SKM-1 treated with dmso at 0.1 percent for 144 hours (cell line): ENCODE results near the gene NEK2.
"Not testable (repeated sequence)": the region's sequence is repeated elsewhere in the genome, so short reads cannot be mapped to it uniquely, and the experiment has no call there.

Experiments used
- DNase-seq: peaks from one replicate; lab custom pipeline; 2025; ENCODE audit not compliant: unreplicated experiment; lab: John Stamatoyannopoulos, UW

The NEK2 gene

GRCh38 chr1:211652371-211652770 lies 23.1 kb downstream of the NEK2 start:
- DNase-seq, result no peak

GRCh38 chr1:211650904-211651303 lies 24.5 kb downstream of the NEK2 start:
- no peak for DNase-seq

GRCh38 chr1:211648980-211649934 lies 26.2 kb downstream of the NEK2 start:
- peak; percentile 85 for DNase-seq

GRCh38 chr1:211648336-211648735 lies 27.1 kb downstream of the NEK2 start:
- no peak for DNase-seq

GRCh38 chr1:211647711-211648121 lies 27.7 kb downstream of the NEK2 start:
- no peak for DNase-seq

GRCh38 chr1:211646566-211646965 lies 28.9 kb downstream of the NEK2 start:
- DNase-seq, result no peak

GRCh38 chr1:211645601-211646000 lies 29.8 kb downstream of the NEK2 start:
- not testable (repeated sequence) for DNase-seq

GRCh38 chr1:211644653-211645052 lies 30.8 kb downstream of the NEK2 start:
- DNase-seq, result no peak

GRCh38 chr1:211643324-211644212 lies 31.9 kb downstream of the NEK2 start:
- no peak for DNase-seq

GRCh38 chr1:211642870-211643269 lies 32.6 kb downstream of the NEK2 start:
- DNase-seq, result no peak

GRCh38 chr1:211641942-211642341 lies 33.5 kb downstream of the NEK2 start:
- no peak for DNase-seq

GRCh38 chr1:211641044-211641800 lies 34.2 kb downstream of the NEK2 start:
- DNase-seq, result no peak

- no peak for DNase-seq
Measured at GRCh38 chr1:211640301-211640630, 35.2 kb downstream of the NEK2 start.

GRCh38 chr1:211639475-211640300 lies 35.7 kb downstream of the NEK2 start:
- no peak for DNase-seq

- no peak for DNase-seq
Measured at GRCh38 chr1:211638689-211639101, 36.7 kb downstream of the NEK2 start.

- no peak for DNase-seq
Measured at GRCh38 chr1:211638246-211638645, 37.2 kb downstream of the NEK2 start.

GRCh38 chr1:211637066-211637465 lies 38.4 kb downstream of the NEK2 start:
- DNase-seq, result no peak

- DNase-seq, result not testable (repeated sequence)
Measured at GRCh38 chr1:211636575-211637029, 38.8 kb downstream of the NEK2 start.

GRCh38 chr1:211635597-211636205 lies 39.7 kb downstream of the NEK2 start:
- DNase-seq, result no peak

GRCh38 chr1:211634931-211635330 lies 40.5 kb downstream of the NEK2 start:
- DNase-seq, result no peak
